Left ventricle myocardium inferior (tissue), 1 donor: ENCODE results near the gene SUPT6H. TPM values are rescaled to one million over a fixed set of nuclear protein-coding genes. Genes with fewer than 3 reads are reported as not detected.

Experiments
- DNase-seq: peaks from one replicate; pipeline ENCODE4 v3.0.0-alpha.2; 2020
- H3K27ac ChIP-seq: fragments of 200-600 bp; replicated peaks from 2 replicates; pipeline ENCODE4 v1.8.0; 2021
- H3K27me3 ChIP-seq: fragments of 200-600 bp; 2 replicates; pipeline ENCODE4 v1.8.0; 2021; ENCODE audit warnings: low read depth
- H3K36me3 ChIP-seq: fragments of 200-600 bp; 2 replicates; pipeline ENCODE4 v1.8.0; 2021
- H3K4me1 ChIP-seq: fragments of 200-600 bp; 2 replicates; pipeline ENCODE4 v1.8.0; 2021
- H3K4me3 ChIP-seq: fragments of 200-600 bp; 2 replicates; pipeline ENCODE4 v1.8.0; 2021; ENCODE audit warnings: mild to moderate bottlenecking, moderate library complexity
- H3K9me3 ChIP-seq: fragments of 200-600 bp; replicated peaks from 2 replicates; pipeline ENCODE4 v1.8.0; 2021
- intact Hi-C: fragments of 100-400 bp; cut with micrococcal nuclease; formaldehyde crosslinking; loops from one replicate; pipeline ENCODE4 v1.11.0; 2022
- long read RNA-seq: library from polyadenylated mRNA; unstranded; transcript quantifications from one replicate; pipeline ENCODE4 v2.0.0, GENCODE V29; 2021
- total RNA-seq: library from RNA; stranded (reverse); fragmentation: NEBNext Ultra II Directional; extraction: Animal tissue kit (Norgen Biotek cat#: 25700); gene quantifications from one replicate; pipeline ENCODE4 v1.2.1, GENCODE V29; 2021
- TF ChIP-seq, protein P1 (sequence below): fragments of 200-600 bp; IDR thresholded peaks from 2 replicates; pipeline ENCODE4 v1.8.0; 2021; ENCODE audit warnings: antibody characterized with exemption, mild to moderate bottlenecking, borderline replicate concordance
- donor health status: DM: no; HTN: yes; CAD: no; lungs with severe emphysema.

SUPT6H gene
- total RNA-seq: 44.8 TPM
- long read RNA-seq, full-length matches to known transcripts: 42 of 90 reads
- long read RNA-seq, partial matches to known transcripts: 32 of 90 reads
- long read RNA-seq, other reads (novel, unspliced or antisense): 16 of 90 reads

DNA sequence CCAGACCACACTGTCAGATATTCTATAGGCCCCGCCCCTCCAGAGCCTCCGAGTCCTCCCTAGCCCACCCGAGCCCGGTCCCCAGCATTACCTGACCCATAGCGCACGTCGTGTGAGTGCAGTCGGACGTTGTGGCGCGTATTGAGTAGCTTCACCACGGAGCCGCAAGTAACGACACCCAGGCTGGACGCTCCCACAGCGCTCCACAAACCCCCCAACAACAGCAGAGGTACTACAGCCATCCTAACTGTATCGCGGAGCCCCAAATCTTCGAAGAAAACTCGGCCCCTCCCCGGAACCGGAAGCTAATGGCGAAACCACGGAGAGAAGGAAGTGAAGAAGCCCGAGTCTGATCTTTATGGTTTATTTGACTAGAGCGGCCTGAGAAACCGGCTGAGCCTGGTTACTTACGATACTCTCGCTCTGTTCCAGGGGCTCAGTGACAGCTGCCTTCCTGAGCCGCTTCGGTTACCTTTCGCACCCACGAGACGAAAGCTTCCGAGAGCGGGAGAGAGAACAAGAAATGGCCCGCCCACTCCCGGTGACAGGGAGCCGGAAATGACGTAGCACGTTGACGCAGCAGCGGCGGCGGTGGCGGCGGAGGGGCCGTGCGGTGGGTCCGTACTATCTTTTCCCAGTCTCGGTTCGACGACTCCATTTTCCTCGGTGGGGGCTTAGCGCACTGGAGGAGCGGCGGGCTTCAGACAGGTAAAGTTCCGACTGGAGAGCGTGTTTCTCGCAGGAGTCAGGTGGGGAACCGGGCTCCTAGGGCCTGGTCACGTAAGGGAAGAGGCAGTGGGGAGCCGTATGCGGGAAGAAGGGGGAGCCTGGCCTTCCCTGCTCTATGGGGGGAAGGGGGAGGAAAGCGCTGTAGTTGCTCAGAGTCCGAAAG is at the start of gene SUPT6H, which contains the start of gene SDF2:
TSS of gene SUPT6H (plus strand) at position 571 of the 892 bp plus-strand sequence. CDS start 11,197 bp downstream, outside the sequence.
TSS of gene SDF2 (minus strand) at position 272 of the 892 bp plus-strand sequence. CDS start at position 242, 30 bp downstream.
- peak; percentile 91 for DNase-seq
- Histone ChIP-seq H3K4me3 (peak within 1 kb of the TSS; percentile 81), H3K4me1 (peaks cover 66% of the 10 kb centered on the region), H3K36me3 (peaks cover 27% of the 10 kb centered on the region), H3K9me3 (no peaks in the 10 kb centered on the region), H3K27ac (peak within 1 kb of the TSS; percentile 96), H3K27me3 (no peaks in the 10 kb centered on the region)
- TF ChIP-seq, protein P1, sequence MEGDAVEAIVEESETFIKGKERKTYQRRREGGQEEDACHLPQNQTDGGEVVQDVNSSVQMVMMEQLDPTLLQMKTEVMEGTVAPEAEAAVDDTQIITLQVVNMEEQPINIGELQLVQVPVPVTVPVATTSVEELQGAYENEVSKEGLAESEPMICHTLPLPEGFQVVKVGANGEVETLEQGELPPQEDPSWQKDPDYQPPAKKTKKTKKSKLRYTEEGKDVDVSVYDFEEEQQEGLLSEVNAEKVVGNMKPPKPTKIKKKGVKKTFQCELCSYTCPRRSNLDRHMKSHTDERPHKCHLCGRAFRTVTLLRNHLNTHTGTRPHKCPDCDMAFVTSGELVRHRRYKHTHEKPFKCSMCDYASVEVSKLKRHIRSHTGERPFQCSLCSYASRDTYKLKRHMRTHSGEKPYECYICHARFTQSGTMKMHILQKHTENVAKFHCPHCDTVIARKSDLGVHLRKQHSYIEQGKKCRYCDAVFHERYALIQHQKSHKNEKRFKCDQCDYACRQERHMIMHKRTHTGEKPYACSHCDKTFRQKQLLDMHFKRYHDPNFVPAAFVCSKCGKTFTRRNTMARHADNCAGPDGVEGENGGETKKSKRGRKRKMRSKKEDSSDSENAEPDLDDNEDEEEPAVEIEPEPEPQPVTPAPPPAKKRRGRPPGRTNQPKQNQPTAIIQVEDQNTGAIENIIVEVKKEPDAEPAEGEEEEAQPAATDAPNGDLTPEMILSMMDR: no peak
- intact Hi-C loops: no loop called here

DNA sequence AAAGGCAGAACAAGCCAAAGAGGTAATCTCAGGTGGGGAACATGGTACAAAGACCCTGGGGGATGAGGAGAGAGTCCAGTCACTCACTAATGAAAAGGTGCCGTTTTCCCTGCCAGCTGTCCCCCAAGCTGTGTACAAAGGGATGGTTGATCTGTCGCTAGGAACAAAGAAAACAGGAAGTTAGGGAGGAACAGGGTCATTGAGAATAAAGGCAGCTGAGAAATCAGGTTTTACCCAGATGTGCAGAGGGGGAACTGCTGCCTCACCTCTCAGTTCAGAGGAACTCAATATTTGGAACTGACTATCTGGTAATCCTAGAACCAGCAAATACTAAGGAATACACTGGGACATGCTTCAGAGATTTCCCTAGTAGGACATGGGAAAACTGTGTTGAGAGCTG is 49.5 kb upstream of the SUPT6H start:
- no peak overlapping the region for H3K27ac ChIP-seq
- H3K27me3 ChIP-seq: no peaks in the 10 kb centered on the region
- no peak overlapping the region for H3K4me3 ChIP-seq
- no peaks in the 10 kb centered on the region for H3K4me1 ChIP-seq
- TF ChIP-seq, protein P1: no peak
- no peaks in the 10 kb centered on the region for H3K9me3 ChIP-seq
- peaks cover 41% of the 10 kb centered on the region for H3K36me3 ChIP-seq
- DNase-seq: no peak
- intact Hi-C loops: loop anchor here (5.0 kb wide), 1 partner anchor 115 kb away; no protein-coding TSS in a partner anchor

DNA sequence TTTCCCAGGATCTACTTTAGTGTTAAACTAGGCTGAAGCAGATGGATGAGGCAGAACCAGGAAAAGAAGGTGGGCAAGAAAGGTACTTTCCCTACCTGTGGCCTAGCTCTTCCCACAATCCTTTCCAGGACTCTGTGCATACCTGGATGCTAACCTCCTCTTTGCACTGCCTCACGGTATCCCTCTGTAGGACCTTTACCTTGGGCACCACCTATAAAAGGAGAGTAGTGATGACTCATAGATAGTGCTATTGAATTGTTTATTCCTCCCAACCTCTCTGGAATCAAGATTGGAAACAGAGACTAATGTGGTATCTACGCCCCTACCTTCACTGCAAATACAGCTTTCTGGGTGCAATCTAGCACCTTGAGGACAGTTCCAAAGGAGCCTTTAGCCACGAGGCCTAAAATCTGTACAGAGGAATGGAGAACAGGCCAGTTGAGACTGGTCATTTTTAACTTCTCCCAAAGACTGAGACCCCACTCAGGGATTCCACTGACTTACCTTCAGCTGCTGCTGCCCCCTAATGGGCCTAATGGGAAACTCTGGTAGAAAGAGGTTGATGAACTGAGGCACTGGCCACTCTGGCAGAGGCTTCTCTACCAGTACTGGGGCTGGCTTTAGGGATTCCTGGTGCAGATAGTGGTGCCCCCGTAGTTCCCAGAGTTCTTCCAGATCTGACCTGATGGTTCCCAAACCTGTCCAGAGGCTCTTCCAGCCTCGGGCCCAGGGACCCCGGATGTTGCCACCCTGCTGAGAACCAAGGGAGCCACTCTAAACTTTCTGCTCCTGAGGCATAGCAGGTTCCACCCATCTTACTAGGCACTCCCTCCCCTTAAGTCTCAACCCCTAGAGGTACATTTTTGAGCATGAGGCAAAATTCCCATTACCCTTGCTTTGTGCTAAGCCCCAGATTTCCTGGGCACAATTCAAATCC is 48.8 kb upstream of the SUPT6H start:
- no peak overlapping the region for H3K27ac ChIP-seq
- intact Hi-C loops: loop anchor here (5.0 kb wide), 1 partner anchor 116 kb away; no protein-coding TSS in a partner anchor
- TF ChIP-seq, protein P1: peak; percentile 79
- peaks cover 48% of the 10 kb centered on the region for H3K36me3 ChIP-seq
- H3K4me1 ChIP-seq: no peaks in the 10 kb centered on the region
- H3K9me3 ChIP-seq: no peaks in the 10 kb centered on the region
- no peak for DNase-seq
- H3K27me3 ChIP-seq: no peaks in the 10 kb centered on the region
- H3K4me3 ChIP-seq: no peak overlapping the region

DNA sequence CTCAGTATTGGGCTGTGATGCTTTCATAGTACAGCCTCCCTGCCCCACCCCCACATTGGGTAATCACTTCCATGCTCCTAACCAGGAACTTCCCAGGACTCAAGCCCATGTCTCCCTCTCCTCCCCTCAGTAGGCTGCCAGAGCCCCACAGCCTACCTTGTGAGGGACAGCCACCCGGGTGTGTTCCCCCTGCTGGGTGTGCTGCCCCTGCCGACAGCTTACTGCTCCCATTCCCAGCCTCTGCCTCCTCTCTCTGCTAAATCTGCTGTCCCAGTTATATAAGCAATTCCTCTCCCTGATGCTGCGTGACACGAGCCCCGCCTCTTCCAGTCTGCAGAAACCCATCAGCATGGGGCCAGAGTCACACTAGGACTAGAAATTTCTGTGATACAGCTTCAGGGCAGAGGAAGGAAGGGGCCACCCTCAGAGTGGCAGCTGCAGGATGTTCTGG is 48.0 kb upstream of the SUPT6H start, which contains the start of gene RSKR:
TSS of gene RSKR (minus strand) at position 255 of the 451 bp plus-strand sequence. CDS start at position 231, 24 bp downstream.
- H3K27me3 ChIP-seq: no peaks in the 10 kb centered on the region
- no peak within 1 kb of the TSS for H3K27ac ChIP-seq
- no peak within 1 kb of the TSS for H3K4me3 ChIP-seq
- H3K4me1 ChIP-seq: no peaks in the 10 kb centered on the region
- no peaks in the 10 kb centered on the region for H3K9me3 ChIP-seq
- peaks cover 56% of the 10 kb centered on the region for H3K36me3 ChIP-seq
- TF ChIP-seq, protein P1: no peak
- intact Hi-C loops: loop anchor here (5.0 kb wide), 1 partner anchor 117 kb away; no protein-coding TSS in a partner anchor
- no peak for DNase-seq
